NCI-H2227 (cell line): Measurements from ENCODE around the gene KLF2.

Experiments
- DNase-seq: peaks from one replicate; lab custom pipeline; 2025; ENCODE audit not compliant: unreplicated experiment; lab: John Stamatoyannopoulos, UW

KLF2 gene

DNA sequence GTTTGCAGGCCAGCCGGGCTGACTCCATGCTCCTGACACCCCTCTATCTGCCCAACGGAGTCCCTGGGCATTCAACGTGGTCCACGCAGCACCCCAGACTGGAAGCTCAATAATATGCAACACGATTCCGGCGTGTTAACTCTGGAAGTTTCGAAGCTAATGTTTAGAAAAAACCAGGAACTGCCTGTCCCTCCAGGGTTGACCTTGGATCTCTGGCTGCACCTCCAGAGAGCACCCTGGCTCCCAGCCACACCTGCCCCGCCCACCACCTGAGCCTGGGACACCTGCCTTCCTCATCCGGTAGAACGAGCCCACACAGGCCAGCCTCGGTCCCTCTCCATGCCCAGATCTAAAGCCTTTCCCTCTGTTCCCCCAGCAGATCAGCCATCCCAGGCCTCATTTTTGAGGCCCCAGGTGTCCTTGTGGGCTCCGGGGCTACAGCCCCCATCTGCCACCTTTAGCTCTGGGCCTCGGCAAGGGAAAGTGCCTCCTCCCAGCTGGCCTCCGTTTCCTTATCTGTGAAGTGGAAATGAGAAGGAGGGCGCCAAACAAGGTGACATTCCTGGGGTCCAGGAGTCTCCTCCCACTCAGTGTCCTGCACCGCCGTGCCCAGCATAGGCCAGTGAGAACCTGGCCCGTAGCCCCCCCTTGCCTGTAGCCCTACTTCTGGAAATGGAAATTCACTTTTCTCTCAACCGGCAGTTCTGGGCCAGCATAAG lies 38.7 kb downstream of the KLF2 start:
- no peak for DNase-seq

DNA sequence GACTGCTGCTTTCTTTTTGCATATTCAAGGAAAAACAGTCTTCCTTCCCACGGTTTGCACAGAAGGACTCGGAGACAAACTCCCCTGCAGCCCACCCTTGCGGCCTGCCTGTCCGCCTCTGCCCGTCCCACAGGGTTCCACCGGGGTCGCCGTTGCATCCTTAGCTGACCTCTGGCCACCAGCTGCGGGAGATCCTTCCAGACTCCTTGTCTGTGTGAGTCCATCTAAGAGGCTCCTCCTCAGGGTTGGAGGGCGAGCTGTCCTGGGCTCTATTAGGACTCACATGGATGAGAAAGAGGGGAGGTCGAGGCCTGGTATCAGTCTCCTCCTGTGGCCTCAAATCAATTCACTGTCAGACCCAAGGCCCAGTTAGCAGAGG lies 39.2 kb downstream of the KLF2 start:
- DNase-seq: no peak

DNA sequence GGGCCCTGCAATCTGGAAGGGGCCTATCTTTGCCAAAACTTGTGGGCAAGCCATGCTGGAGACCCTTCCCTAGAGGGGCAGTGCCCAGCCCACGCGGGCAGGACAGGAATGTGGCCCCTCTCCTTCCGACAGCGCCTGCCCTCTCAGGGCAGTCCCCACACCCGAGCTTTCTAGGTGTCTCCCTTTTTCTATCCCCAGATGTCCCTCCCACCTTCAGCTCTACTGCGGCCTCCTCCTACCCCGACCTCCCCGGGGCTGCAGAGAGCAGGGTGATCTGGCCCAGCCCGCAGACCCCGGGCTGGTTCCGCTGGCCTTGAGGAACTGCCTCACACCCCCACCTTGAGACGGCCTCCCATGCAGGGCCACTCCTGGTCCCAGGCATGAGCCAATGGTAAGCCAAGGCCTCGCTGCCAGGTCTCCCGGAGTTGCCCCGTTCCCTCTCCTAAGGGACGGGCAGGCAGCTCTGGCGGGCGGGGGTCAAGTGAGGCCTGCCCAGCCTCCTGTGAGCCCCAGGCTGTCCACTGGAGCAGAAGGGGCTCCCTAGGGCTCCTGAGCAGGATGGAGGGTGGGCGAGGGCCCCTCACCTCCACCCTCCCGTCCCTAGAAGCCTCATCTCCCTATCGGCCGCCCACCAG lies 39.7 kb downstream of the KLF2 start:
- no peak for DNase-seq

DNA sequence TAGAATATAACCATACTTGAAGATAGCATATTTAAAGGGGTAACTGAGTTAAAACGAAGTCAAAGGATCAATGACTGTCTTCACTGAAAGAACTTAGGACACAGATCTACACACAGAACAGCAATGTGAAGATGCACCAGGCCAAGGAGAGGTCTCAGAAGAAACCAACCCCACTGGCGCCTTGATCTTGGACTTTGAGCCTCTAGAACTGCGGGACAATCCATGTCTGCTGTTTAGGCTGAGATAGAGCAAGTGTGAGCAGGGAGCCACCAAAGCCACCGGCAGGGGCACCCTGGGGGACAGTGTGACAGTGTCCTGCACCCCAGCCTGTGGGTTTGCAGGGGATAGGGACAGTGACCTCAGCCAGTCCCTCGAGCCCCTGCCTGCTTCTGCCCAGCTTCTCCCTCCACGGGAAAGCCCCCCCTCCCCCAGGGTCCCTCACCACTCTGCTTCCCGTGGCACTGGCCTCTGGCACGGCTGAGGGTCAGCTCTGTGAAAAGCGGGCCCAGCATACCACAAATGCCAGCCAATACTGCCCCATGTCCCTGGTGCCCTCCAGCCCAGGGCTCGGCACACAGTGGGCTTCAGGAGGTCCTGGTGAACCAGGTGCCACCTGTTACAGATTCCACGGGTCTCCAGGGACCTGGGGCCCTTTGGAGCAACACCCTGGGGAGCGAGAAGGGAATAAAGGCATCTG lies 40.8 kb downstream of the KLF2 start:
- DNase-seq: no peak

DNA sequence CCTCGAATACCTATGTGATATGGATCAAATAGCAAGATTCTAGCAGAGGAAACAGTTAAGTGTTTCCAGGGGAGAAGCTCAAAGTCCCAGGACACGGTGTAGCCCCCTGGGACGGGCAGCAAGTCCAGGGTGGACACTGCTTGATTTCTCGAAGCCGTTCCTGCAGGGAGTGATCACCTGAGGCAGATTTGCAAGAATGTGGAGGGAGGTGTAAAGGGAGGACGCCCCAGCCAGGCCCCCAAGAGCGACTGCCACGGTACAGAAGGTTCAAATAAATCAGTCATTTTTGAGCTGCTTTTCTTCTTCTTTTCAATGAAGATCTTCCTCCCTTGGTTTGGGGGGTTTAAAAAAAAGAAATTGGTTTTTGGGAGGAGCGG lies 41.4 kb downstream of the KLF2 start:
- DNase-seq: no peak

DNA sequence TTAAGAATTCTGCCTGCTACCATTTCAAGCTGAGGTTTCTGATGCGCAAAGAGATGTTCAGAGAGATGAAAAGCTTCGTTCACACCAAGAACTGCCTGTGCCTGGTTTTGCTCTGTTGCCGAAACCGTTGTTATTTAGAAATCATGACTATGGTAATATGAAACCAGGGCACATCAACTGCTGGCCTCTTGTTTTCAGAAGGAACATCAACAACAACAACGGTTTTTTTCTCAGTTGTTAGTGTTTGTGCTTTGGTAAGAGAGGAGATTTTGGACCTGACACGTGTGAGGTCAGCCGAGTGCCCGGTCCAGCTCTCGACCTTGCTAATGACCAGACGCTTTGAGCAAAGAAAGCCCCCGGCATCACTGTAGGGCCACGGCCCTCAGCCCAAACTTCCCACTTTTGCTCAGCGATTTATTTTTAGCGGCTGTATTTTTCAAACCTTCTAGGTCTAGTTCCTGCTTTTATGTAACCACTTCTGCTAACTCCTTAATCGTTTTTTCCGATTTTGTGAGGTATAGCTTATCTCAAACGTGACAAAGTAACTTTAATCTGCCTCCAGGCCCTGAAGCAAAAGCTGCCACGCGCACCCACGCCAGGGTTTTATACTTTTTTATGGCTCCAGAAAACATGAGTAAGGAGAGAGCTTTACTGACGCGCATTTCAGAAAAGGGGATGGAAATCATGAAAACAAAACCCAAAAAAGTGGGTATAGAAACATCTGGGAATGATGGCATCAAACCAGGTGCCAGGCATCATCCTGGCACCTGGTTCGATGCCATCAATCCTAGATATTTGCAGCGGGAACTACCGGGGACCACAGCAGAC lies 42.0 kb downstream of the KLF2 start:
- DNase-seq: no peak

DNA sequence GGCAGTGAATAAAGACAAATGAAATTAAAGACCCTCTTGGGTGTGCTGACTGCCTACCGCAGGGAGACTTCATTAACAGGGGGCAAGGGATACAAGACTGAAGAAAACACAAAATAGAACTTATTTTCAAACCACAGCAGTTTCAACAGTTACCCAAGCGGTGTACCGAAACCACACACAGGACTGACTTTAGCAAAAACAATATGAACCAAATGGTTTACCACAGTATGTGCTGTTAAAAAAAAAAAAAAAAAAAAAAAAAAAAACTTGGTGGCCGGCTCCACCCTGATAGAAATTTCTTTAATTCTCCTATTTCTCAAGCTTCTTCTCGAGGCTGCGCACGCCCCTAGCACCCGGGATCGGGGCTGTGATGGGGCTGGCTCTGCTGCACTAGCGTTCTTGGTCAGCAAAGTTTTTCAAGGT lies 42.6 kb downstream of the KLF2 start:
- DNase-seq: no peak

GRCh38 chr19:16368385-16369305 lies 44.0 kb downstream of the KLF2 start:
- DNase-seq: no peak

GRCh38 chr19:16369306-16369663 lies 44.7 kb downstream of the KLF2 start:
- DNase-seq: no peak

DNA sequence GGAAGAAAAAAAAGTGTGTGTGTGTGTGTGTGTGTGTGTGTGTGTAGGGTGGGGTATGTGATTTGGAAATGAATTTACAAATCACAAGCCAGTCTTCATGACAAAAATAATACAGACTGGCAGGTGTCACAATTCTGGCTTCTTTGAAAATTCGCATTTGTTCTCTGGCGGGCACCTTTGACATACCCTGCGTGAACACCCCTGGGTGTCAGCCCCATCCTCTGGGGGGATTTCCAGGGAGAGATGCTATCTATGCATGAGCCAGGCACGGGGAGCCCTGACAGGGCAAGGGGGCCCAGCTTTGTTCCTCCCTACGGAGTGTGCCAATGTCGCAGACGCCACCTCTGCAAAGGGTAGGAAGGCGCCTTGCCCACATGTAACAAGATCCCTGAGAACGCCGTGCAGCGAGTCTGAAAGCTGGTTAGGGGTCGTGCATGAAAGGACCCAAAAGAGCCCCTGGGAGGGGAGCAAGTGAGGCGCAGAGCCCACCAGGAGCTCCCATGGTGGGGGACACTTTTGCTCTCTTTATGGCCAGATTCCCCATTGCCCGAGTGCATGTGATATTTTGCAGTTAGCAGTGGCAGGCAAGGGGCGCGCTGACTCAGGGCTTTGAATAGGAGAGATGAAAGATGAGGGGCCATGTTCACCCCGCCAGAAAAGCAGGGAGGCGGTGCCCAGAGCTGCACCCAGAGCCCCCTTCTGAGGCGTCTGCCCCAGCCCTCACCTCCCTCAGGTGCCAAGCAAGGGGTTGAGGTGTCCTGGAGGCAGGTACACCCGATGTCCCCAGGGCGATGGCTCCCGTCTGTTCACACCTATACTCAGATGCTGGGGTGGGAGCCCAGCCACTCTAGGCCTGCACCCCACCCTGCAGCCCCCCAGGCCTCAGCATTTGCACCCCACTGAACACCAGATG lies 45.3 kb downstream of the KLF2 start:
- DNase-seq: no peak

- DNase-seq: no peak
These were observed 46.2 kb downstream of the KLF2 start for GRCh38 chr19:16370641-16371391.

DNA sequence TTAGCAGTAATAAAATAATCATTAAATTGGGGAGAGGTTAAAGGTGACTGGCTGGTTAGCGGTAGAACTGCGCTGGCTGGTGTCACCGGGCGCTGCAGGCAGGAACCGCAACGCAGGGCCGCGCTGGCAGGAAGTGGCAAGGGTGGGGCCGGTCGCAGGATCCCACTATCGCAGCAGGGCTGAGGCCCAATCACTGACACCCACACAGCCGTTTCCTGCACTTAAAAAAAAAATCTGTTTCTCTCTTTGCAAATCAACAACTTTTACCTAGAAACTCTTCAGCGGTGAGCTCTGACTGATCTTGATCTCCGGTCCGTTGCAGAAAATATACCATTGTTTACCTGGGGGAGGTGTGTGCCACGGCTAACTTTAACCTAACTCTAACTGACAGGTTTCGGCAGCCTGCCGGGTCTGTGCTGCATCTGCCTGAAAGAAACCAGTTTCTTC lies 46.9 kb downstream of the KLF2 start:
- no peak for DNase-seq

- DNase-seq: no peak
These were observed 47.7 kb downstream of the KLF2 start for GRCh38 chr19:16372065-16372915.

DNA sequence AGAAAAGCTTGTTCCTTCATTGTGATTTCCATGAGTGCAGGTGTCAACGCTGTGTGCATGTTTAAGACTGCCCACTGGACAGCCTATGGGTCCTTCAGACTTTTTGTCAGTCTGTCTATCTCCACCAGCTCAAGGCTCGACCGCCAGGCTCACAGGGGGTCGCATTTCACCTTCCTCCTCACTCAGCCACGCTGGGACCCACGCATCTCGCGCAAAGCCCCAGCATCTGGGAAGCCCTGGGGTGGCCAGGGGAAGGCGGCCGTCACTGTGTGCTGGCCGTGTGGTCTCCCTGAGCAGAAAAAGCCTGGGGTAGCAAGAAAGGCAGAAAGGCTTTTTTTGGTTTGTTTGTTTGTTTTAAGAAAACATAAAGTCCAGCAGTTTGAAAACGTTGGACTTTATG lies 48.5 kb downstream of the KLF2 start:
- DNase-seq: no peak

DNA sequence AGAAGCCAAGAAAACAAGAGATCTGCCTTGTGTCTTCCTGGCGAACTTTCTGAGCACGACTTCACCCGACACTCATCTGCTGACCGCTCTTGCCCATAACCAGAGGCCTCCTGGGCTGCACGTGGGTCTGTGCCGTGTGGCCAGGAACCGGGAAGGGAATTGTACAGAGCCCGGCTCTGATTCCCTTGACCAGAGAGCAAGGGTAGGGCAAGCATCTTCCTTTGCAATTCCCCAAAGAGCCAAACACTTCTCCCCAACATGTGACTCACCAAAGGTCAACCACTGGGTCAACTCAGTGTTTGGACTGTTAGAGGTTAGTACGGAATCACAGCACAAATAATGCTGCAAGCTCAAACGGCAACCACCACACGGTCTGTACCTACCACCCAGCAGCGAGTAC lies 48.9 kb downstream of the KLF2 start:
- DNase-seq: no peak

DNA sequence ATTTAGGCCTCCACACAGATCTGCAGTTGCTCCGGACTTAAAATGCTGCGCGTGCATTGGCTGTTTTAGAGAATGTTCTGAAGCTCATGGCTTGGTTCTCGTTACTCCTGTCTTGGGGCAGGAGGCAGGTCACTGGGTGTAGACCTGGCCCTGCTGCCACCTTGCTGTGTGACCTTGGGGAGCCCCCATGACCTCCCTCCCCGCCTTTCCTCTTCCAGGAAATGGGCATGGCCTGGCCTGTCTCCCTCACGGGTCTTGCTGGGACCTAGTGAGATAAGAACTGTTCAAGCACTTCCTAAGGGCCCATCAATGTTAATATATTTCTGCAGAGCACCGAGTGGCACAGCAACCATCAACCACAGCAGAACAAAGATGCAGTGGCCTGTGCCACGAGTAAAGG lies 49.4 kb downstream of the KLF2 start:
- DNase-seq: no peak

GRCh38 chr19:16374436-16374835 lies 49.8 kb downstream of the KLF2 start:
- DNase-seq: no peak
